NCI-H146 (cell line): Measurements from ENCODE around the gene RAB31.

Experiments
- DNase-seq: peaks from one replicate; lab custom pipeline; 2025; lab: John Stamatoyannopoulos, UW

The RAB31 gene

GRCh38 chr18:9790261-9790660 lies 82.2 kb downstream of the RAB31 start:
- DNase-seq = no peak

GRCh38 chr18:9791991-9792390 lies 83.9 kb downstream of the RAB31 start:
- DNase-seq = no peak

GRCh38 chr18:9792565-9793245 lies 84.6 kb downstream of the RAB31 start:
- no peak for DNase-seq

GRCh38 chr18:9796011-9796410 lies 87.9 kb downstream of the RAB31 start:
- no peak for DNase-seq

GRCh38 chr18:9796935-9797549 lies 88.9 kb downstream of the RAB31 start:
- no peak for DNase-seq

- no peak for DNase-seq
Observed at GRCh38 chr18:9802175-9803062, 94.3 kb downstream of the RAB31 start.

GRCh38 chr18:9803063-9803697 lies 95.1 kb downstream of the RAB31 start:
- DNase-seq = no peak

GRCh38 chr18:9803698-9804516 lies 95.8 kb downstream of the RAB31 start:
- DNase-seq = no peak

- no peak for DNase-seq
Observed at GRCh38 chr18:9804517-9805104, 96.5 kb downstream of the RAB31 start.

GRCh38 chr18:9806905-9807304 lies 98.8 kb downstream of the RAB31 start:
- DNase-seq = no peak

- DNase-seq = no peak
Observed at GRCh38 chr18:9808295-9809241, 100.5 kb downstream of the RAB31 start.

GRCh38 chr18:9809697-9810096 lies 101.6 kb downstream of the RAB31 start:
- DNase-seq = no peak

GRCh38 chr18:9810299-9810698 lies 102.2 kb downstream of the RAB31 start:
- DNase-seq = no peak

GRCh38 chr18:9810994-9811705 lies 103.0 kb downstream of the RAB31 start:
- no peak for DNase-seq

GRCh38 chr18:9811978-9812377 lies 103.9 kb downstream of the RAB31 start:
- no peak for DNase-seq

- no peak for DNase-seq
Observed at GRCh38 chr18:9814431-9814830, 106.3 kb downstream of the RAB31 start.

- DNase-seq = no peak
Observed at GRCh38 chr18:9817286-9817685, 109.2 kb downstream of the RAB31 start.

GRCh38 chr18:9817725-9818422 lies 109.8 kb downstream of the RAB31 start:
- DNase-seq = no peak

GRCh38 chr18:9818423-9818734 lies 110.3 kb downstream of the RAB31 start:
- no peak for DNase-seq
